Stimulated activated CD4-positive, alpha-beta T cell treated with anti-CD3 and anti-CD28 coated beads, Interleukin-15, amount 100 ng/mL, for 48 hours (primary cell): ENCODE results near the gene CD247.

Source experiments
- DNase-seq, 2 donors: peaks; one replicate each; pipeline ENCODE4 v3.0.0-alpha.2; 2020; ENCODE audit warnings: low read depth in 2 of 2

Gene CD247

DNA sequence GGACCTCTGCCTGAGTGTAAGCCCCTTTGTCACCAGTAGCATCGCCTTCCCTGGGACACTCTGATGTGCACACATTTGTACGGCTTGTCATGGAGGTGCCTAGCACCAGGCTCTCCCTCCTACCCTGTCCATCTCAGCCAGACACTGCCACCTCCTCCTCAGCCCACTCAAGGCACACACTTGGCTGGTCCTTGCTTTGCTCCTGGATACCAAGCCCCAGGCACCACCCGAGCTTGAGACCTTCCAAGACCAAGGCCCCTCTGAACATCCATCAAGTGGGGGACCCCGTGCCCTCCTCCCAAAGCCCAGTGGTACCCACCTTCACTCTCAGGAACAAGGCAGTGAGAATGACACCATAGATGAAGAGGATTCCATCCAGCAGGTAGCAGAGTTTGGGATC lies 78.0 kb downstream of the CD247 start:
- no peak for DNase-seq

DNA sequence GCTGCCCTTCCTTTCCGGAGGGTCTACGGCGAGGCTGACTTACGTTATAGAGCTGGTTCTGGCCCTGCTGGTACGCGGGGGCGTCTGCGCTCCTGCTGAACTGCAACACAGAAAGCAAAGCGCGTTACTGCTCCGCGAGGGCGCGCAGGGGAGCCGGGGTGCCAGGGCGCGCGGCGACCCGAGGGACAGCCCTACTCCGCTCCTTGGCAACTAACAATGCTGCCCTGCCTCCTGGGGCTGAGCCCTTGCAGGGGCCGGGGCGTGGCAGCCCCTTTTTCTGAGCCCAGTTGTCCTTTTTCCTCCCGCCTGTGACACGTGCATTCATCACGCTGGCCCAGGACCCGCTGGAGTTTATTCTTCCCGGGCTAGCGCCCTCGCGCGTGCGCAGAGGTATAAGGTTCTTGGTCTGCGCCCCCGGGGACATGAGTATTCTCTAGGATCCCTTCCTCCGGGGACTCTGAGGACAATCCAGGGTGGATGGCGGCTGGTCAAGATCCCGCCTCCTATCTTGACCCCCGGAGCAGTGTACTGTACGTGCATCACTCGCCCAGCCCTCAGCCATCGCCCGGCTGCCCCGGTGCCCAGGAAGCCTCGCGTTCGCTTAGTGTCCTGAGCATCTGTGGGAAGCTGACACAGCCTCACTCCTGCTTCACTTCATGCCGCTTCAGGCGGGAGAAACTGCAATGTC lies 78.9 kb downstream of the CD247 start:
- DNase-seq: no peak

DNA sequence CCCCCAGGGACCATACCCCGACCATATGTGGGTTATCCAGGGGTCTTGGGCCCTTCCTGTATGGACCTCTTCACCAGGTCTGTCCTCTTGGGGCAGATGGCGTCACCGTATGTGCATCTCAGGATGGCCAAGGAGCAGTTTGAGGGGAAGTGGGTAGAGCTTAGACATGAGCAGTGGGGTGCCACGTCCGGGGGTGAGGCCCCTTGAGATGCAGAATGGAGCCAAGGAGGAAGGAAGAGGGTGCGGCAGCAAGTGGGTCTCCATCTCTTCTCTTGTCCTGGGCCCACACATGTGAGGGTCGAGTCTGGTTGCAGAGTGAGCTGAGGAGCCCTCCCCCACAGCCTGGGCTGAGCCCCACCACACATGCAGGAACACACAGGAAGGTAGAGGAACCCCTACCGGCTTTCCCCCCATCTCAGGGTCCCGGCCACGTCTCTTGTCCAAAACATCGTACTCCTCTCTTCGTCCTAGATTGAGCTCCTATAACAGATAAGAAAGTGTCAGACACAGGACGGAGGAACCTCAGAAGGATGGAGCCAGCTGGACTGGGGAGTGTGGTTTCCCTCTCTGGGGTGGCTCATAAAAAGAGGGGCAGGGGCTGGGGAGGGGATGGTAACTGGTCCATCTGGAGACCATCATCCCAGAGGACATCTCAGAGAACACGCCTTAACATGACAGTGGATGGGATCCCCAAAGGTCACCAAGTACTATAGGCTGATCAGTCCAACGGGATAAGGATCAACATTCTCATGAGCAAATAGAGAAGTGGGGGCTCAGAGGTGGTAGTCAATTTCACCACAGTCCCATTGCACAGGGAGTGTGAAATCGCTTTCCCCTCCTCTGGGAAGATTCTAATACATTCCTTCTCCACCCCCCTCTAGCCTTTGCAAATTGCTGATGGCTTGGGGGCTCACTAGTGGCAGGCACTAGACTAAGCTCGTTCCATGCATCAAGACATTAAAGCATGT lies 79.9 kb downstream of the CD247 start:
- DNase-seq: no peak

DNA sequence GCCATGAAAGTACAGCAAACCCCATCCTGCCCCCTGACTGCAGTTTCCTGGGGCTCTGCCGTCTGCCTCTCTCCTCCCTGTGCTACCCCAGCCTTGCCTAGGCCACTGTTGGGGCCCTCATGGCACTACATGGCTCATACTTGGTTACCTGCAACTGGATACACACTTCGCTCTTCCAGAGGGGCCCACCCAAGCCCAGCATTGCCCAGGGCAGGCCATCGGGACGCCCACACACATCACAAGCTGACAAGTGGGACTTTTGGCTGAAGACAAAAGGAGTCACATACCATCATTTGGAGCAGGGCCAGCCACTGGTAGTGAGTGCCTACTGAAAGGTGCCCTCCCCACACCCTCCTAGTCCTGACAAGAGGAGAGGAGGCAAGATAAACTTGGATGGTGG lies 82.8 kb downstream of the CD247 start:
- DNase-seq: no peak

DNA sequence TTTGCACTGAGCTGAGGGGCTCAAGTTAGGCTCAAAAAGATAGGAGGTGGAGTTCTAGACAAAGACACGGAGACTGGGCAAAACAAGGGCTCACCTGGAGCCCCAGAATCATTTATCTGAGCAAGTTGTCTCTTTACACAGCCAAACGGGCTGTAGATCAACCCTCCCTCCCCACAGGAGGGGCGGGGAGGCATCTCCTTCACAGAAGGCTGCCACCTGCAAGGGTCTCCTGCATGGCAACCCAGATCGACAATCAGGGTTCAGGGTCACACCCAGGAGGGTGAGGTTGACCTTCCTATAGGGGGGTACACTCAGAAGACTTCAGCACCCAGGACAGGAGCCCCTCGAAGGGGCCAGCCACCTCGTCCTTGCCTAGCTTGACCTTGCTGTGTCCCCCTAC lies 84.0 kb downstream of the CD247 start:
- DNase-seq: no peak

DNA sequence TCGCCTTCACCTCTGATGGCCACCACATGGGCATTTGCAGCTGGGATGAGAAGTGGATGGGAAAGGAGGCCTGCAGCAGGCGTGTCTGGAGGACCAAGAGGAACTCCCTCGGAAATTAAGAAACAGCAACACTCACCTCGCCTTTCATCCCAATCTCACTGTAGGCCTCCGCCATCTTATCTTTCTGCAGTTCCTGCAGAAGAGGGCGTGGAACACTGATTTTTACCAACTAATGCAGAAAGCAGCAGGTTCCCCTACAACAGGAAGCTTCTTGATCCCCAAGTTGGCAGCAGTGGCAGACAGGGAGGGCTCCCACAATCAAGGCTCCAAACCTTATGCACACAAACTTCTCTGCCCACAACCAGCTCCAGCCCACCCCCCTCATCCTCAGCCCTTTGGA lies 84.4 kb downstream of the CD247 start:
- DNase-seq: no peak

DNA sequence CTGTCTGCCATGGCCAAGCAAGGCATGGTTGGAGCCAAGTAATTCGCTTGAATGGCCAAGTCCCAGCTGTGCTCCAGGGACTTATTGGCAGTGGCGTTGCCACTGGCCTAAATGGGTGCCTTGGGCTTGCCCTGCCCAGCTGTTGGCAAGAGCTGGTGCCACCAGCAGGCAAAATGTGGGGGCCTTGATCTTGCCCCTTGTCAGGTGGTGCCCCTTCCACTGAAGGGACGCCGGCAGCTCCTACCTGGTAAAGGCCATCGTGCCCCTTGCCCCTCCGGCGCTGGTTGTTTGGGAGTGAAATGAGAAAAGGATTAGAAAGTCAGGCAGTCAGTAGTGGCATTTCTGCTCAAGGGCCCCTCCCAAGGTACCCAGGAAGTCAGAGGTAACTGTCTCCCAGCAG lies 85.5 kb downstream of the CD247 start:
- no peak for DNase-seq

DNA sequence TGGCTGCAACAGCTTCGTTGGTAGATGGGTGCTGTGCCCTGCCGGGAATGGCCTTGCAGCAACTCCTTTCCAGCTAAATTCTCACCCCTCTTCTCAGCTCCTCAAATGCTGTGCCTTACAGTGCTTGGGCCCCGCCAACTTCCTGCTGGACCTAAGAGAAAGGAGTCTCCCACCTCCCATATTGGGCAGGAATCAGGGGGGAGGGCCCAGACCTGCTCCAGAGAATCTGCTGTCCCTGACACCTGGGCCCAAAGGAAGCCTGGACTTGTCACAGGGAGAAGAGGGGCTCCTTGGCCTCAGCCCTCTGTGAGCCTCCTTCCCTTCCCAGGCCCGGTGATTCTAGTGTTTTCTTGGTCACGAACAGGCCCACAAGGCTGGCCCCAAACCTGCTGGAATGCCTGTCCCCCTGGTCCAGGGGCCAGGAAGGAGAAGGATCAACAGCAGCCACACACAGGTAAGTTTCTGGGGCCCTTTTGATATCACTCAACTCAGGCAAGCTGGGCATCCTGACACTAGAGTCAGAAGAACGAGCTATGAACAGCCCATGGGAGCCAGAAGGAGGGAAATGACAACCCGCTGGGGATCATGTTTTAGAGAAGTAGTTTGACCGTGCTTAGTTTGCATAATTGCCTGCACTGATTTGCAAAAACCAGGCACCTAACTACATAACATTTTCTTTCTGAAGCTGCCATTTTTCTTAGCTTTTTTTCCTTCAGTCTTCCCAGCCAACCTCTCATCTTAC lies 86.2 kb downstream of the CD247 start:
- DNase-seq: no peak

DNA sequence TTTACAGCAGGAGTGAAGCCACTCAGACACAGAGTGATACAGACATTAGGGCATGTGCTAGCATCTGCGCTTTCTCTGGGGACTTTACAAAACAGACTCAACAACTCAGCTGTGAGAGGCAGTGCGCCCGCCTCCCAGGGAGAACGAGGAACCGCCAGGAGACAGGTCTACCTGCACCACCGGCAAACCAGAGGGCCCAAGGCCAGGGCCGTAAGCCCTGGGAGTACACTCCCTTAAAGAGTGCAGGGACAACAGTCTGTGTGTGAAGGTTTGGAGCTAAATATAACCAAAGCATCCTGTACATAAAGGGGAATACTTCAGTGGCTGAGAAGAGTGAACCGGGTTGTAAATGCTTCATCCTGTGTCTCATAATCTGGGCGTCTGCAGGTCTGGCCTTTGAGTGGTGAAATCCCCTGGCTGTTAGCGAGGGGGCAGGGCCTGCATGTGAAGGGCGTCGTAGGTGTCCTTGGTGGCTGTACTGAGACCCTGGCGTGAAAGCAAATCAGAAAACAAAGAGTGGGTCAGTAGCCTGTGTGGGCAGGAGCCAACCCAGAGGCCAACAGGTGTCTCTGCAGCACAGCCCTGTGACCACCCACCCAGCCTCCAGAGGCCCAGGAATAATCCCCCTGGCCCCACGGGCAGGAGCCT lies 86.9 kb downstream of the CD247 start:
- no peak for DNase-seq

DNA sequence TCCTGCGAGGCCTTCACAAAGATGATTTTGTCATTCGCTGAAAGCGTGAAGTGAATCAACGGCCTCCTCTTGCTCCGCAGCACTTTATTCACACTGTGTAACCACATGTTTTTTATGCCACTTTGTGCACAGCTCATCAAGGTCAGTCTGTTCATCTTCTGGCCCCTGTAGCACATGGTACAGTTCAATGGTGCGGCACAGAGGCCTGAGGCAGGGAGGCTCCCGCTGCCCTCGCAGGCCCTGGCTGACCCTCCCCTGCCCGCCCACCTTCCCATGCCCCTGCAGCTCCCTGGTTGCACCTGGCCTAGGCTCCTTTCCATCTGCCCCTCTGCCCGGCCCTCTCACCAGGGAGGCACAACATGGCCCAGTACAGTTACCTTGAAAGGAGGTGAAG lies 87.5 kb downstream of the CD247 start:
- DNase-seq: no peak

DNA sequence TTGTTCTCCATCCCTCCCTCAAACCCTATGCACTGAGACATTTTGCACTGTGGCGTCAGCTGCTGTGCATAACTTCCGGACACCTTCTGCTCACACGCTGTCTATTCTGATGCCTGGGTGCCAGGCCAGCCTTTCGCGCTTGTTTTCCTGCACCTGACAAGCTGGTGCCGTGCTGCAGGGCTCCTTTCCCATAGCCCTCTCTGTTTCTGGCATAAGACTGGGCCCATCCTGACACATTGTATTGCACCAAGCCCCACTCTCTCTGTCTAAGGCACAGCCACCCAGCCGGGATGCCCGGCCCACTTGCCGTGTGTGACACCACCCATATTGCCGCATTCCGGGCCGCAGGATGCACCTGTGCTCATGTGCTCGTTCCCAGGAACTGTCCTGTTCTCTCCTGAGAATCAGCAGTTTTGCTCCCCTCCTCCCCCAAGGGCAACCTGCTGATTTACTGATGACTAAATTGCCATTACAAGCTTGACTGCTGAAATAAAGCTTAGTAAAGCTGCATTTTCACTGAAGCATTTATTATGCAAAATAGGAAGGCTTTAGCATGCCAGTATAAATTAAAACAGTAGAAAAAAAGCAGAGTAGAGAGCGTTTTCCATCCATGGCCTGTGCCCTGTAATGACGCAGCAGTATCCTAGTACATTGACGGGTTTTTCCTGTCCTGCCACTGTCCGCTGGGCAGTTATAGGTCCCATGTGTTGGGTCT lies 88.0 kb downstream of the CD247 start:
- no peak for DNase-seq

DNA sequence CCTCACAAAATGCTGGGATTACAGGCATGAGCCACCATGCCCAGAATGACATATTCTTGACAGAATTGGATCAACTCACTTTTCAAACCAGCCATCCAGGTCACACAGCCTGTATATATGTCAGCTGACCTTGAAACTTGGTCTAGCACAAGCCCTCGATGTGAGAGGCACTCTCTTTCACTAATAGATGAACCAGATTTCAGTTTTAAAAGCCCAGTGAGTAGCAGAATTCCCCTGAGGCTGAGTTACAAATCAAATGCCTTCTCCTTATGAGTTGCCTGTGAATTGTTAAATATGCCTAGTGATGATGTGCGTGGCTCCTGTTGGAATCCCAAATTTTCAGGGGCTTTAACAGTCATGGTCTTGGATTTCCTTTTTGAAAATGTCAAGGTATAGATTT lies 88.7 kb downstream of the CD247 start:
- DNase-seq: no peak

DNA sequence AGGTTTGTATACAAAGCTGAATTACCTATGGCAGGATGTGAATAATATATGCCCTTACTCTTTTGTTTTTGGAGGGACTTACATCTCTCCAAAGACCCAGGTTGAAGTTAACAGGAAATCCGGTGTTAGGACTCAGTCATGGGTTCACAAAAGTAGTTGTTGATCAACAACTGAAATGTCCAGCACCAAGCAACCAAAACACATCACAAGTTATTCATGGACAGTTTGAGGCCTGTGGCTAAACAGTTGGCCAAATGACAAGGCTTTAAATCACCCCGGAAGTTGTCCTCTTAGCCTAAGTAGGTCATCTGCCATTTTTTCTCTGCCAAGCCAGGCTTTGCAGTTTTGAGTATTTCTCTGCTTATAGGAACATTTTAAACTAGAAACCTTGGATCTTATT lies 89.9 kb downstream of the CD247 start:
- no peak for DNase-seq

DNA sequence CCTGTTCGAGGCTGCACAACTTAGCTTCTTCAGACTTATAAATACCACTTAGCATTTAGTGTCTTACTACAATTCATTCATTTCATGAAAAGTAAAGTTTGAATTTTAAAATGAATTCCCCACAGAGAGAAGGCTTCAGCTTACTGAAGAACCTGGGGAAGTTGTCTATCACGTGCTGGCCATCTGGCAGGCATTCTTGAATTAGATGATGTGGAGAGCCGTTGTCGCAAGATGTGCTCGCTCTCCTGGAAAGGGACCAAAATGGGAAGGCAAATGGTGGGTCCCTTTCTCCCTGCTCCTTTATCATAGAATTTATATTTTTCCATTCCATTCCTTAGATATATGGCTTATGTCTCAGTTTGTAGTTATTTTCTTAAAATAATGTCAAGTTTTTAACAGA lies 90.5 kb downstream of the CD247 start:
- no peak for DNase-seq

DNA sequence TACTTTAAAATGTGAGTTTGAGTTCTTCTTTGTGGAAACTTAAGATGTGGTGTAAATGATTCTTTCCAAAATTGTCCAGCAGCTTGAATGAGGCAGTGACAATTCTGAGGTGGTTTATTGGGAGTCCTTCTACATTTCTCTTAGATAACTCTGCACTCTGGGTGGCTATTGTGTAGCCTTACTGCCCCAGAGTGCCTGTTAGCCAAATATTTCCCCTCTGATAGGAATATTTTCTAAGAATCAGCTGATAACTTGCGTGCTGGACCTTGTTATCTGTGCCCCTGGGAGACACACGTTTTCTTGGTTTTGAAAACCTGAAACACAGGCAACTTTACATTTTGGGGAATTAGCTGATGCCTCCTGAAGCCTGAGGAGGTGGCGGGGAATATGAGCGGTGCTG lies 91.6 kb downstream of the CD247 start:
- DNase-seq: no peak

DNA sequence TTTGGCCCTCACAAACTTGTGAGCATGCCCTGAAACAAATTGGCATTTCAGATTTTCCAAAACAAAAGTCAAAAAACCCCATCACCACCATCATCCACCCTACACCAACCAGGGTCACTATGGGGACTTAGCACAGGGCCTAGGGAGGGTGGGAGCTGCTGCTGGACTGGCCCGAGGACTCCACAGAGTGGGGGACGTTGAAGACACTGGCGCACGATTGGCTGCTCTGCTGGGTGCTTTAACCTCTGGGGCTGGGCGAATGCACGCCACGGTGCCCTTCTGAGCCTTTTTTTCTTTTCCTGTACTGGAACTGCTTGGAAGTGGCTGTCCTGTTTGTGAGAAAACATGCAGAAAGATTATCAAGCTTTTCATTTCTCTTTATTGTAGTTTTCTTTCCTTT lies 92.8 kb downstream of the CD247 start:
- no peak for DNase-seq

DNA sequence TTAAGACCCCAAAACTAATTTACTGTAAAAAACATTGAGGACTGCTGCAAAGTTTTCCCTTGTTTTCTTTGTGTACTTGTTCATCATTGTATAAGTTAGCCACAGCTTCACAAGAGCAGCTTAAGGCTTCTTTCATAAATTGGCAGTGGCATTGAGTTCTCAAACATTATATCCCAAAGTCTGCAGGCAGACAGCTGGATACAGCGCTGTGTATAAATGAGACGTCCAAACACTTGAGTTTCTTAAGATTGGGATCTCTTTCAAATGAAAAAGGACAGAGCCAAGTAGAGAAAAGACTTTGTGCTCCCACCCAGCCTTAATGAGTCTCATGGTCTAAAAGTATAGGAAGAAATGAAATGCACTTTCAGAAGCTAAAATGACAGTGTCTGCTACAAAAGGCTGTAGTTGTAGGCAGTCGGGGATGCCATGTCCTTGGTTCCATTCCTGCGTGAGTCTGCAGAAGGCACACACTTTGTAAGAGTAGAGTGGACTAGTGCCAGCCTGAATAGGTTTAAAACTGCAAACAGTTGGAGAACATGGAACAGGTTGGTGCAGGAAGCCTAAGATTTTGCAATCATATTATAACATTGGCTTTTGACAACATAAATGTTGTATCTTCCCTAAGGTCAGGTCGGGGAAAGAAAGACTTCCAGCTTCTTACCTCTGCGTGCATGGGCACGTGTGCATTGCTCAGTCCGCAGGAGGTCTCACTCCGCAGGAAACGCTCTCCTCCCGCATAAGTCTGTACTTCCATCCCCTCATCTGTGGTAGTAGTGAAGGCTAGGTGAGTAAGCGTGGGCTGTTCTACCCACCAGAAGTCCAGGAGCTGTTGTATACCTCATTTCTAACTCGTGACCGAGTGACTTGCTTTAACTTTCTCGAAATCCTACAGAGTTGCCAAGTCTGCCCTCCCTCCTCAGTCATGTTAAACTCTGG lies 94.4 kb downstream of the CD247 start:
- DNase-seq: no peak

DNA sequence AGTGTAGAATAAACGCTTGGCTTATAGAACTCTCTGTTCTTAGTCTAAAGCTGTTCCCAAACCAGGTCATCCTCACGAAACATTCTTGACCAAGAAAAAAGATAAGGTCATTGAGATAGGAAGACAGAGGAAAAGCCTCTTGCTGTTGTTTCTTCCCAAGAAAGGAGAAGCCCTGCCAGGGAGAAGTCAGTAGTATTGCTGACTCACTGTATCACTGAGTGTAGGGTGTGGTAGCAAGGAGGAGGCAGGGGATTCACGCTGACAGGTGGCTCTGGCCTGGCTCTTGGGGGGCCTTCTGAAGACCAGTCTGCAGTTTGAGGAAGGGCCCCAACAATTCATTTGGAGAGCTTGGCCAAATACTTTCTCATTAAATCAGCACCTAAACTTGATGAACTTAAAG lies 97.8 kb downstream of the CD247 start:
- no peak for DNase-seq

DNA sequence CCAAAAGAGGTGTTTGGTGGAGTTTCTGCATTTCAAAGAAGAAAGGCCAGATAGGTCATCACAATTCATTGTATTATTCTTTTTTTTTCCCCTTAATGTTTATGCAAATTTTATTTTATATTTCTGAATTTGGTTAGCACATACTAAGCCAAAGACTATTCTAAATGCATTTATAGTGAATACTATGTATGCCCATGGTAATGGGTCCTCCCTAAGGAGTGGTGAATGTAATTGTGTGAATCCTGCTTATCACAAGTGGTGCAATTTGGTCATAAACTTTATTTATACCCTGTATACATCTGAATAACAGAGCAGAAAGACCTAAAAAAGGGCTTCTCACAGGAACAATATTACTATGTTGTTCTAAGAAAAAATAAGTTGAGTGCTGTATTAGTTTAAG lies 99.1 kb downstream of the CD247 start:
- no peak for DNase-seq

DNA sequence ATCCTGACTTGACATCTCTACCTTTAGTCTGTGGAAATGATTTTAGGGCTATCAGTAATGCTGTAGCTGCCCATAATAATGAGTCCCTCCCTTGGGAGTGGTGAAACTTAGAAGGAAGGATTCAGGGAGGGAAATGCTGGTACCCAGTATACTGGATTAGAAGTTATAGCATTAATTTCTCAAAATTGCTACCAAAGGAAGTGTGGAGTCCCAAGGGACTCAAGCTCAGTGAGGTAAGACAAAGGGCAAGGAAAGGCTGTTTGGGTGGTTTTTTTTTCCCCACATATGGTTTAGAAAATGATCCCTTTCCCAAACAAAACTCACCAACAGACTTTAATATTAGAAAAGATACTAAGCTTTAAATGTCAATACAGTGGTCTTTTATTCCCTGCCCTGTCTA lies 99.9 kb downstream of the CD247 start:
- no peak for DNase-seq
